Inferior parietal cortex (tissue), 1 donor: ENCODE data around the gene DOCK4.

Experiments used
- DNase-seq: peaks from one replicate; pipeline ENCODE4 v3.0.0-alpha.2; 2016; ENCODE audit errors: extremely low spot score

Gene DOCK4

GRCh38 chr7:111903797-111904196, 302.4 kb downstream of the DOCK4 start:
- DNase-seq, result no peak

GRCh38 chr7:111903016-111903415, 303.2 kb downstream of the DOCK4 start:
- DNase-seq, result no peak

- DNase-seq, result no peak
Measured at GRCh38 chr7:111900283-111900682, 305.9 kb downstream of the DOCK4 start.

- no peak for DNase-seq
Measured at GRCh38 chr7:111895049-111895448, 311.1 kb downstream of the DOCK4 start.

- DNase-seq, result no peak
Measured at GRCh38 chr7:111894518-111894917, 311.7 kb downstream of the DOCK4 start.

GRCh38 chr7:111893190-111893589, 313.0 kb downstream of the DOCK4 start:
- DNase-seq, result no peak

GRCh38 chr7:111892588-111892987, 313.6 kb downstream of the DOCK4 start:
- DNase-seq, result no peak

DNA sequence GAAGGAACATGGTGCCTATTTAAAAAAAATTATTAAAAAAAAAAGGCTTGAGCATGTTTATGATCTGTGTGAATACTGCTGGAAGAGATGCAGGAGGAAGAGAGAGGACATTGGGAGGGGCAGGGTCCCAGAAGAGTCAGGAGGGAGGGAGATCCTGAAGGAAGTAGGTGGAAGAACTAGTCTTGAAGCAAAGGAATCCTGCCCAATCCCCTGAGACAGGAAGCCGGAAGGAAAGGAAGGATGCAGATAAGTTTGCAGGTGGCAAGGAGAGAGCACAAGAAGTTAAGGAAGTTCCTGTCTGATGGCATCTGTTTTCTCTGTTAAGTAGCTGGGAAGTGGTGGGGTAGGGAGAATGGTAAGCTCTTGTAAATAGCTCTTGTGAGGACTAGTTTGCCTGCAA, 318.5 kb downstream of the DOCK4 start:
- DNase-seq, result no peak

GRCh38 chr7:111886233-111886632, 320.0 kb downstream of the DOCK4 start:
- no peak for DNase-seq

DNA sequence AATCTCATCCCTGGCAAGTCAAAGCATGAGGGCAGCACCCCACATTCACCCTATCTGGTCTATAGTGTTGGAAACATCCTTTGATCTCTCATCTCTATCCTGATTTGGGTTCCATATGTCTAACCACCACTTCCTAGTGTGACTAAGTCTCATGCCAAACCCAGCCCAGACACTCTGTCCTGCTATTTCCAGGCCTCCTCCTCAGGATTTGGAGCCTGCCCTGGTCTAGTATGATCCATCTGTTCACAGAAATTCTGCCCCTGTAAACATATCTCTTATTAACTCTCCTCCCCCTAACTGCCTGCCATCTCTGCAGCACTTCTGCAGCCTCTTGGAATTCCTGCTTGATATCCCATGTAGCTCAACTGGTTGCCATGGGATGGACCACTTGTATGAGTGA, 323.0 kb downstream of the DOCK4 start:
- DNase-seq, result no peak

- no peak for DNase-seq
Measured at GRCh38 chr7:111878785-111879184, 327.4 kb downstream of the DOCK4 start.

DNA sequence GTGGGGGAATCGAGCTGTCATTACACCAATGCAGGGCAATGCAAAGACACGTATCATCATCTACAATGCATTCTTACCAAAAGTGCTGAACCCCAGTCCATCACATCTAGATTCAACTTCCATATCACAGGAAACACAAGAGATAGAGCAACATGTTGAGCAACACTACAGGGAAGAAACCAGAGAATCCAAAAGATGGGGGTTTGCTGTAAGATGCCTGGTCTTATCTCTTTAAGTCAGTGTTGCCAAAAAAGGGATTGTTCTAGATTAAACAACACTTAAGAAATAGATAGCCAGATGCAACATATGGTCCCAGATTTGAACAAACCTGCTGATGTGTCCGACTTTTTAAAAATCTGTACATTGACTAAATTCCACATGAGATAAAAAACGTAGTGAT, 328.3 kb downstream of the DOCK4 start:
- DNase-seq, result no peak

DNA sequence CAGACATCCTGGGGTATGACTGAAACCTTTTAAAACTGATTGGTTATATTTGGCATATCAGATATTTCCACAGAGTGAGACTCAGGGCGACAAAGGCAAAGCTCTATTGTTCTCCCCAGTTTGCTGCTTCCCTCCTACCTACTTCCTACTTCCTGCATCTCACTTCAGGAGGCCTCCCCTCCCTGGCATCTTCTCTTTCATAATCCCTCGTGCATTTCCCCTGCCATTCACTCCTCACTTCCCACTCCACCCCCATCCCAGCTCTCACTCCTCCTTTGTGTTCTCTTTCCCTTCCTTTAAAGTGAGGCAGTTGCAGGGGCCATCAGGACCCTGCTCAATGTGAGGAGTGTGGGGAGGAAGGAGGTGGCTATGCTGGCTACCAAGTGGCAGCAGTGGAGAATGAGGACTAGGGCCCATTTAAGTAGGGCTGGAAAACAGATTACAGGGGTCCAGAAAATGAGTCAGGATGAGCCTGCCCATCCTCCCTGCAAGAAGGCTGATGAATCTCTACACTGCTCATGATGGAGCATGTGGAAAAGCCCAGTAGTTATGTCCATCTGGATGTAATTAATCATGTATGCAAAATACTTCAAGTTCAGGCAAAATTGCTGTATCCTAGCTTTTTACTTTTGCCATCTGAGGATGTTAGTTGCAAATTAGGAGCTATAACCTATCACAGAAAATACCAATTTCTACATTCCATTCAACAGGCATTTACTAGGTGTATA, 332.1 kb downstream of the DOCK4 start:
- DNase-seq, result no peak

DNA sequence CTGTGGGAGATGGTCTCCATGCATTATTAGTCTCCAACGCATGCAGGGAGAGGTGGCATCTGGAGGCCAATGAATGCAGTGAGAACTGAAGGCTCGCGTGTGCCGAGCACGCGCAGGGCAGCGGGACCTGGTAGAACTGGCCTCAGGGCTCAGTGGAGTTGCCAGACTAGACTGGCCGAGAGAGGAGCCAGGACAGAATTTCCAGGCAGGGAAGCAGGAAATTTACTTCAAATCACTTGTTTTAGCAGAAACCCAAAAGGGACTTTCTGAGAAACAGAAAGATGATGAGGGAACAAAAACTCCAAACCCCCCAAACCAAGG, 332.9 kb downstream of the DOCK4 start:
- no peak for DNase-seq

DNA sequence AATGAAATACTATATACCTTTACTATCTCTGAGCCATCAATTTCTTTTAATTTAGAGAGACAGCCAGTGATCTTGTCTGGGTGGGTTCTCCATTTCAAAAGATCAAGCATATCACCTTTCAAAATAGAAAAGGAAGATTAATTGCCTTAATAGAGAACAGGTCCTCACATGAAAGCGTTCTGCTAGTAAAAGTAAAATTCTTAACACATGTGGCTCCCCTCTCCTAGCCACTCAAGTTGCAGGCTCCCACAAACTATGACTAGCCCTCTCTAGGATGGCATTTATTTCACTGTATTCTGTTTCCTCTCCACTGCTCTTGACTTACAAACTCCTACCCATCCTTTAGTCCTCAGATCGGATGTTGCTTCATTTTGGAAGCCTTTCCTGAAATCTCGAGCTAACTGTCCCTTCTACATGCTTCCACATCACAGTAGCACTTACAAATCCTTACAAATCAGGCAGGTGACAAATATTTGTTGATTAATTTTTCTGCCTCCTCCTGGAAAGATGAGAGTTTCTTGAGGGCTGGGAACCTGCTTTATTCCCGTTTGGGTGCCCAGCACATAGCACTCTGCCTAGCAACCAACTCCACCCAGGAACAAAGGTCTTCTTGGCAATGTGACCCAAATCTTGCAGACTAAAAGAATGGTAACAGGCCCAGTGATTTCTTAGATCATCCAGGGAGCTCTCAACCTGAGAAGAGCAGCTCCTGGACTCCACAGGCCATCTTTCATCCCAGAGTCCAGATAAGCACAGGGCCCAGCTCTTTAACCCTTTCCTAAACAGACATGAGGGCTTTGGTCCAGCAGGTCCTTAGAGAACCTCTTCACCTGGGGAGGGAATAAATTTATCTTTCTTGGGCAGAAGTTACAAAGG, 333.5 kb downstream of the DOCK4 start:
- no peak for DNase-seq

DNA sequence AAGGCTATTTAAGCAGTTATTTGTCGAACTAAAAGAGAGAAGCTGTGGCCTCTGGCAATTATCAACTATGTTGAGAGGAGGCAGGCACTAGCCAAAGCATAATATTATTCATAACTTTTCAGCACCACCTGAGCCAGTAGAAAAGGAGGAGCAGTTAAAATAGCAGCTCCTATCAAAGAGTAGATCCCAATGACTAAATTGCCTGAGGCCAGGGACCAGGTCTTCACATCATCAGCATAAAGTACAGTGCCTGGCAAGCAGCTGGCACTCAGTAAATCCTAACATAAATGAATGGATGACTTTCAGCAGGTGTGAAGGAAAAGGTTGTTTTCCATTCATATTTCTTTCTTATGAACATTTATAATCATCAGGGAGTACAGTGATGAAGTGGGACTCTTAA, 334.9 kb downstream of the DOCK4 start:
- DNase-seq, result no peak

GRCh38 chr7:111869280-111869679, 336.9 kb downstream of the DOCK4 start:
- no peak for DNase-seq

DNA sequence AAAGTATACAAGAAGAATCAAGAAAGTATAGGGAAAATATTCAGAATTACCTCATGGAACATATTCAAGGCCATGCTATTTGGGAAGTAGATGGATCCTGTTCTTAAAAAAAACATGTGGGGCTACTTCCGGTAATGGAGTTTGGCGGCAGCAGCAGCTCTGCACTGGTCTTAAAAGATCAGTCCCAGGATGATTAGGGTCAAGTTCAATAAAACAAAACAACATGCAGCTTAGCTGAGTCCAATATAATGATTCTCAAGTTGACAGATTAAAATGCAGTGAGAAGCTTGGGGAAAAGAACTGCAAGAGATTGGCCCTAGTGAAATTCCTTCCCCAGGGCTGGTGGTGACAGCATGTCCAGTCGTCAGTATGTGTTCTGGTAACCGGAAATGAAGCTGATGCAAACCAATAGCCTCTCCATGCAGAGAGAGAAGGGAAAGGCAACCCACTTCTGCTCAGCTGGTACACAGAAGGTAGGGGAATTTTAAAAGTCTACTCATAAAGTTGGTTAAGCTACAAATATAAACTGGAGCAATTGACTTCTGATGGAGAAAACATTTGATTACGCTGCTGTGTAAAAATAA, 338.8 kb downstream of the DOCK4 start:
- DNase-seq, result no peak

- DNase-seq, result no peak
Measured at GRCh38 chr7:111866787-111867186, 339.4 kb downstream of the DOCK4 start.

- no peak for DNase-seq
Measured at GRCh38 chr7:111865430-111865829, 340.8 kb downstream of the DOCK4 start.

DNA sequence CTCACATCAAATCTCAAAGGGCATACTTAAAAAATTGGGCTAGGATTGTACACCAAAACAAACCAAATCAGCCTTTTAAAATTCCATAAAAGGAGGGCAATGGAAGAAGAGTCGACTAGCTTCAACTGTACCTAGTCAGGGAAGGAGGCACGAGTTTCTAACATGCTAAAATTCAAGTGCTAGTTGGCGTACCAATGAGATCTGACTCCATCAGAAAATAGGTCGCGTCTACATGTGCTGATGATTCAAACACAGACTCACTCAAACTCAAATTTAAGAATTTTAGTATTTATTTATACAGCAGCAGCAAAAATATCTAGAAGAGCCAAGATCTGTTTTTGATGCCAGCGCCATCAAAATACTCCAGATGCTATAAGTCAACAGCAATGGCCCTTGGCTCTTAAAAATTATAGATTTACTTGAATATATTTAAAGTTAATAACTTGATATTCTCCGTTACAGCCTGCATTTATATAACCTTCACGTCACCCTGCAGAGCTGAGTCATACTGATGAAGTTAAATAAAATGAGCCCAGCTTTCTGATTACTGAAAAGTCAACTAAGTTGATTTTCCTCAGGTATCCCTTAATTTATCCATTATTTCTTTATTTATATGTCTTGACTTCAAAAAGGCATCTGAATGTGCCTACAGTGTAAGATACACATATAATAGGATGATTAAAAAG, 341.8 kb downstream of the DOCK4 start:
- no peak for DNase-seq

DNA sequence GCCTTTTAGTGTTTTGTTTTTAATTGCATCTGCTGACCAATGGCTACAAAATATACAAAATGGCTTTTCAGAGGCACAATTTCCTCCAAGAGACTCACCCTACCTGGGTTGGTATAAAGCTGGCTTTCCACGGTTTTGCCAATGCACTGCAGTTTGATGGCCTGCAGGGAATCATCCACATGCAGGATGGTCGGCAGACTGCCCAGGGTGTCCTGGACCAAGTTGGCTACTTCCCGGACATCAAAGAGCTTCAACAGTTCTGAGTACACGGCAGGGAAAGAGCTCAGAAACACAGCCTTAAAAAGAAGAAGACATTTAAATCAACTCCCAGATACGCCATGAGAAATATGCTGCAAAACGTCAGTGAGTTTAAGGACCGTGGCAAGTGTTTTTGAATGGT, 342.9 kb downstream of the DOCK4 start:
- DNase-seq, result no peak
